Measurements from ENCODE around the gene HSPA12B. TPM values are rescaled to one million over a fixed set of nuclear protein-coding genes. Genes with fewer than 3 reads are reported as not detected.

HSPA12B gene
- total and polyA plus RNA-seq, 2 of the 4 experiments (the other 2 are of a cell fraction), result not detected

GRCh38 chr20:3727401-3728021 lies 5.0 kb upstream of the HSPA12B start:
- ChIA-PET CTCF (interaction anchor here (1.6 kb wide), 1 partner anchor 17 kb away, joined by 4 read pairs; no protein-coding TSS in a partner anchor), POLR2A (ENCODE audit: unreplicated experiment) (no interaction called here)
- Histone ChIP-seq H3K4ac (ENCODE audit: low read depth, low read length) (no peak overlapping the region), H2AK9ac (replicated peaks; ENCODE audit: low read depth, low read length, poor library complexity) (no peak overlapping the region), H3K9me1 (ENCODE audit: insufficient read depth, low read length) (no peaks in the 10 kb centered on the region; the same call in 1 of the 2 replicates), H4K8ac (ENCODE audit: low read depth in 2 of 2, low read length in 2 of 2) (no peak overlapping the region), H3K4me1 (ENCODE audit: control insufficient read depth, insufficient read depth, low read length) (no peaks in the 10 kb centered on the region), H4K5ac (ENCODE audit: low read depth, low read length) (no peak overlapping the region), H3K9me3 (ENCODE audit: control insufficient read depth, insufficient read depth, low read length) (no peaks in the 10 kb centered on the region), H3K9ac (ENCODE audit: low read depth, low read length) (no peak overlapping the region), H4K20me1 (ENCODE audit: insufficient read depth, low read length) (no peaks in the 10 kb centered on the region), H2BK15ac (ENCODE audit: low read depth, low read length) (no peak overlapping the region), H2AK5ac (ENCODE audit: low read depth, low read length) (no peak overlapping the region), H3K27ac (ENCODE audit: insufficient read depth, low read length) (no peak overlapping the region), H2BK5ac (ENCODE audit: low read depth, low read length, poor library complexity, severe bottlenecking) (no peak overlapping the region), H2BK120ac (ENCODE audit: low read depth, low read length) (no peak overlapping the region), H3K4me3 (ENCODE audit: insufficient read depth, low read depth, low read length) (no peak overlapping the region), H3K4me2 (ENCODE audit: low read depth, low read length) (peak overlapping the region; percentile 54; the same call in 1 of the 2 replicates), H2AFZ (replicated peaks; ENCODE audit: low read length, poor library complexity) (peak overlapping the region; percentile 80), H3K56ac (ENCODE audit: extremely low read depth, insufficient read depth, low read length) (no peak overlapping the region), H3K36me3 (ENCODE audit: control insufficient read depth, insufficient read depth, low read length) (no peaks in the 10 kb centered on the region), H3K23ac (ENCODE audit: low read depth, low read length) (no peak overlapping the region), H3K27me3 (ENCODE audit: control insufficient read depth, insufficient read depth, low read length) (peaks cover 58% of the 10 kb centered on the region), H4K91ac (ENCODE audit: insufficient read depth, low read depth, low read length) (no peak overlapping the region), H2BK20ac (ENCODE audit: low read depth, low read length) (no peak overlapping the region), H3K14ac (replicated peaks; ENCODE audit: low read depth, low read length) (no peak overlapping the region), H3K79me1 (ENCODE audit: low read depth in 1 of 2, low read length in 2 of 2) (no peaks in the 10 kb centered on the region), H3K18ac (ENCODE audit: low read depth, low read length) (no peak overlapping the region)
- peak; percentile 15 for DNase-seq
- intact Hi-C loops (cut with micrococcal nuclease) (no loop called here), in situ Hi-C loops (cut with MboI; ENCODE audit: low sequenced_read_pairs) (no loop called here), dilution Hi-C loops (cut with HindIII; ENCODE audit: low sequenced_read_pairs, unreplicated experiment) (no loop called here)
- peak; percentile 49; the same call in 1 of the 2 replicates for TF ChIP-seq USF2 (IDR thresholded peaks at IDR 0.05; ENCODE audit: low read depth, low read length)
- TF ChIP-seq MAFK (IDR thresholded peaks at IDR 0.05; ENCODE audit: low read depth, low read length), result peak; percentile 54
- no peak for TF ChIP-seq CHD1 (IDR thresholded peaks at IDR 0.05; ENCODE audit: low read depth, low read length)
- BruUV-seq (replicated peaks), result no TSS peak
- 41% methylated on average over 5 of the region's 11 CpGs; no CpG with 5 or more reads in 1 of the 2 experiments for WGBS, 2 experiments (ENCODE audit: extremely low coverage in 2 of 2, insufficient read length in 1 of 2)
- ATAC-seq (ENCODE audit: low read depth), result peak; percentile 57

Data from IMR-90 (cell line).